ENCODE measurements around the gene AOPEP.

AOPEP gene

GRCh38 chr9:94993821-94994165, 267.3 kb downstream of the AOPEP start:
- no peak overlapping the region for H3K4me3 ChIP-seq (ENCODE audit: low read depth, low read length)
- TF ChIP-seq CTCF (IDR thresholded peaks at IDR 0.05; ENCODE audit: low read depth, low read length) = no peak

GRCh38 chr9:94995048-94995693, 268.7 kb downstream of the AOPEP start:
- no peak overlapping the region for H3K4me3 ChIP-seq (ENCODE audit: low read depth, low read length)
- no peak for TF ChIP-seq CTCF (IDR thresholded peaks at IDR 0.05; ENCODE audit: low read depth, low read length)

GRCh38 chr9:94996641-94997040, 270.1 kb downstream of the AOPEP start:
- TF ChIP-seq CTCF (IDR thresholded peaks at IDR 0.05; ENCODE audit: low read depth, low read length) = no peak
- H3K4me3 ChIP-seq (ENCODE audit: low read depth, low read length) = no peak overlapping the region

GRCh38 chr9:94997727-94998126, 271.2 kb downstream of the AOPEP start:
- TF ChIP-seq CTCF (IDR thresholded peaks at IDR 0.05; ENCODE audit: low read depth, low read length) = no peak
- H3K4me3 ChIP-seq (ENCODE audit: low read depth, low read length) = no peak overlapping the region

- no peak for TF ChIP-seq CTCF (IDR thresholded peaks at IDR 0.05; ENCODE audit: low read depth, low read length)
- no peak overlapping the region for H3K4me3 ChIP-seq (ENCODE audit: low read depth, low read length)
These were observed 273.3 kb downstream of the AOPEP start for GRCh38 chr9:94999832-95000231.

- no peak overlapping the region for H3K4me3 ChIP-seq (ENCODE audit: low read depth, low read length)
- no peak for TF ChIP-seq CTCF (IDR thresholded peaks at IDR 0.05; ENCODE audit: low read depth, low read length)
These were observed 274.3 kb downstream of the AOPEP start for GRCh38 chr9:95000821-95001220.

GRCh38 chr9:95001720-95002119, 275.2 kb downstream of the AOPEP start:
- no peak overlapping the region for H3K4me3 ChIP-seq (ENCODE audit: low read depth, low read length)
- no peak for TF ChIP-seq CTCF (IDR thresholded peaks at IDR 0.05; ENCODE audit: low read depth, low read length)

Measured in WI38 (cell line).